GM08714 (cell line): ENCODE results near the gene OCIAD1.

Source experiments
- H3K4me3 ChIP-seq: fragments of 200-500 bp; sonication (Bioruptor generic); 2 replicates; pipeline ENCODE4 v1.5.1; 2014; ENCODE audit warnings: mild to moderate bottlenecking, low read length, inconsistent platforms
- ZNF274 ChIP-seq: IDR thresholded peaks from 2 replicates; pipeline ENCODE4 v1.6.1; 2012; ENCODE audit warnings: mild to moderate bottlenecking, low read depth, low read length

Gene OCIAD1

DNA sequence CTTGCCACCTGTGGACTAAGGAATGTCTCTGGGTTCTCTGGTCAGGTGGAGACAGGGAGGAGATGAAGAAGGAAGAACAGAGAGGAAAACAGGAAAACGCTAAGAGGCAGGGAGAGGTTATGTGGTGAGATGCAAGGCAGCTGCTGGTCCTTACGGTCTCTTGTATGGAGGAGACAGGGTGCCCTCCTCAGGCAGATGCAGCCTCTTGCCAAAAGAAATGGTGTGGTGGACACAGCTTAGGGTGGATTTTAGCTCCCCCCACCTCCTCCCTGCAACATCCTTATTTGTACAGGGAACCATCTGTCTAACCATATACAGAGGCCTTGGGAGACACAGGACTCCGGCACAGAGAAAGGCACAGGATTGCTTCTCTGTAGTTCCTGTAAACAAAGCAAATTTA is 66.0 kb downstream of the OCIAD1 start:
- TF ChIP-seq ZNF274 = no peak
- H3K4me3 ChIP-seq = no peak overlapping the region

DNA sequence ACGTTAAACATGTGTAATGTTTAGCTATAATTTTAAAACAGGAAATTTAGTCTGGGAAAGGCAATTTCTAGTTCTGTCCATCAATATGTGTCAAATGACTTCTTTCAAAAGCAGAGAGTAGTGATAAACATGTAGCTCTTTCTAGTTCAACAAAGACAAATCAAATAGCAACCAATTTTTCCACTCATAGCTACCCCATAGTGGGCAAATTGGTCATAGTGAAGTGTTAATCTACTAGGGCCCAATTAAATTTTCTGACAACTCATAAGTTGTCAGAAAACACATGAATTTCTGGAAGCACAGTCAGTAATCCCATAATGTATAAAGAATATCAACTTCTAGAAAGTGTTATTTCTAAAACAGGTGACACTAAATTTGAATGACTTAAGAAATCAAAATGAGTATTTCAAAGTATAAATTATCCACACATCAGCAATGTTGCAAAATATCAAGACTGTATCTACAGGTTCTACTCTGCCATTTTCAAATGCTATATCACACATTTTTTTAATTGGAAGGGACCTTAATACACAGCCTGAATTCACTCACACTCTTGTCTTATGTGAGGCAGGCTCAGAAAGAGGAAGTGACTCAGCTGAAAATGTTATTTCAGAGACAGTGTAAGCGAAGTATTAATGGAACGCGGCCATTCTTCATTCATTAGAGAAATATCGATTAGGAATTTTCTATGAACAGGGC is 68.0 kb downstream of the OCIAD1 start:
- no peak for TF ChIP-seq ZNF274
- H3K4me3 ChIP-seq = no peak overlapping the region

DNA sequence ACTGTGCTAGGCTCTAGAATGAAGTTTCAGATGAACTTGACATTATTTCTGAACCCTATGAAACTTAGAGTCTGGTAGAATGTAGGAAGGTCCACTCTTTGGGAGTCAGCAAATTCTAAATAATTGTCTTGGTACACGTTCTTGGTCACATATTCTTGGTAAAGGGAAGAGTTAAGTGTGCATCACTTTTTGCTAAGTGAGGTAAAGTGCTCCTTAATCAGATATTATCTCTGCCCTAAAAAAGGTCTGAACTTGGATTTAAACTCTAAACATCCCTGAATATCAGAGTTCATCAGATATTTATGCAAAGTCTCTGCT is 68.5 kb downstream of the OCIAD1 start:
- H3K4me3 ChIP-seq = no peak overlapping the region
- TF ChIP-seq ZNF274 = no peak

DNA sequence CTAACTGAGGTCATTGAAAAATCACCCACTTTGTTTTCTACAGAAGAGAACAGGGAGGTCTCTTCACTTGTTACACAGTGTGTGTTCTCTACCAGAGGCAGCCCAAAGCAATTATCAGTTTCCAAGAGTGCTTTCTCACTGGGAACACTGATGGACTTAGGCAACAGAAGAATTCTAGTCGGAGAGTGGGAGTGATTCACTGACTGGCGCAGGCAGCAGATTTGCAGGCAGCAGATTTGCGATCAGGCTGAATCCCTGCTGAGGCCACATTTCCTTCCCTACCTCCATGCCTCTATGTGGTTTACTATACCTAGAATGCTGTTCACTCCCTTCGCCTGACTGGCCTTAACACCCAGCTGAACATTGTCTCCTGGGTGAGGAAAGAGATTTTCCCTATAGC is 69.1 kb downstream of the OCIAD1 start:
- TF ChIP-seq ZNF274 = no peak
- H3K4me3 ChIP-seq = no peak overlapping the region

DNA sequence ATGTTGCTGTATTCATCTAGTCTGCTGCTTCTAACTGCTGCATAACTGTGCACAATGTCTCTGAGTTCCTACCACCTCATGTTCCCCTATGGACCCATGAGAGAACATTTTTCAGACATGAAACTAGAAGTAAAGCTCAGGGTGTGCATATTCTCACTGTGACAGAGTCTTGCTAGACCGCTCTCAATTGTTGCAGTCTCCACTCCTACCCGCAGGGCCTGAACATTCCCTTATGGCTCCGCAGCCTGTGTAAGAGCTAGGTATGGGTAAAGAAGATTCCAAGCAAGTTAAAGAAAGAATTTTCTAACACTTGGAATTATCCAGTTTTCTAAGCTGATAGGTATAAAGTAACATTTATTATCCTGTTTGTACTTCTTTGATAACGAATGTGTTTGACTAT is 70.3 kb downstream of the OCIAD1 start:
- TF ChIP-seq ZNF274 = no peak
- H3K4me3 ChIP-seq = no peak overlapping the region

DNA sequence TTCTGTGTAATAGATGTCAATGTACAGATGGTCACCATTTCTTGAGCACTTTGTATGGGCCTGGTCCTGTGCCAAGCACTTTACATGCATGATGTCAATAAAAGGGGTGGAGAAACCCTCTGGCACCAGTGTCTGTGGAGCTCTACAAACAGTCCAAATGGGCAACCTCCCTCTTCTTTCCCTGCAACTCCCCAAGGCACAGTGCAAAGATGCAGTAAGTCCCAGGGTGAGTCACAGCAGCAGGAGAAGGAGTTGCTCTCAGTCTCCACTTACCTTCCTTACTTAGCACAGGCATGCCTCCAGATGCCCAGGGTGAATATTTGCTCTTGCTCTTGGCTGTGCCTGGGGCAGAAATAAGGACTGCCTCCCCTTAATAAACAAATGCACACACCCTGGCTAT is 71.4 kb downstream of the OCIAD1 start:
- H3K4me3 ChIP-seq = no peak overlapping the region
- TF ChIP-seq ZNF274 = no peak

DNA sequence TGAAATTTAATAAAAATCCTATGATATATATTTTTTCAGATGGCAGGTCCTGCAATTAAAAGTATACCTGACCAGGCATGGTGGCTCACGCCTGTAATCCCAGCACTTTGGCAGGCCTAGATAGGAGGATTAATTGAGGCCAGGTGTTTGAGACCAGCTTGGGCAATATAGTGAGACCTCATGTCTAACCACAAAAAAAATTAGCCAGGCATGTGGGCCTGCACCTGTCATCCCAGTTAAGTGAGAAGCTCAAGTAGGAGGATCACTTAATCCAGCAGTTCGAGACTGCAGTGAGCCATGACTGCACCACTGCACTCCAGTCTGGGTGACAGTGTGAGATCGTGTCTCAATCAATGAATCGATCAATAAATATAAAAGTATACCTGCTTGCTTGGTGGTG is 73.2 kb downstream of the OCIAD1 start:
- no peak overlapping the region for H3K4me3 ChIP-seq
- no peak for TF ChIP-seq ZNF274

DNA sequence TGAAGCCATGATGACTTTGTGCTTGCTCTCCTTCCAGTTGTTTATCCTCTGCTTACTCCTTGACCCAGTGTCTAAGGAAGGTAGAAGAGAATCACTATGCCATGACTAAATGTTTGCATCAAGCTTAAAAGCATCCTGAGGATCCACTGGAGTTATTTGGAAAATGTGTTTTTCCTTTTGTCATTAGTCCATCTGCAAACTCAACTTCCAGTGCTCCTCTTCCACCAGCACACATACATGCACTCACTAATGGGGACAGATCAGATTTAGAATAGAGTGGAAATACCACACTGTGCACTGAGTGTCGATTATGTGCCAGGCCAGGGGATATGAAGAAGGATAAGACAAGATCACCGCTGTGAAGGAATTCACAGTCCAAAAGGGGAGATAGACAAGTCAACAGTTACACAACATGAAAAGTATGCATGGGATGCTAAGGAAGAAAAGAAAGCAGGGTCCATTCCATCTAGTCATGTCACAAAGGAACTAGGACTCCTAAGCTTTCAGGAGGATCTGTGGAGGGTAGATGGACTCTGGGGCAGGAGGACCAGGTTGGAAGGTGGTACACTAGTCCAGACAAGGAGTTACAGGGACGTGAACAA is 73.8 kb downstream of the OCIAD1 start:
- TF ChIP-seq ZNF274 = no peak
- H3K4me3 ChIP-seq = no peak overlapping the region

DNA sequence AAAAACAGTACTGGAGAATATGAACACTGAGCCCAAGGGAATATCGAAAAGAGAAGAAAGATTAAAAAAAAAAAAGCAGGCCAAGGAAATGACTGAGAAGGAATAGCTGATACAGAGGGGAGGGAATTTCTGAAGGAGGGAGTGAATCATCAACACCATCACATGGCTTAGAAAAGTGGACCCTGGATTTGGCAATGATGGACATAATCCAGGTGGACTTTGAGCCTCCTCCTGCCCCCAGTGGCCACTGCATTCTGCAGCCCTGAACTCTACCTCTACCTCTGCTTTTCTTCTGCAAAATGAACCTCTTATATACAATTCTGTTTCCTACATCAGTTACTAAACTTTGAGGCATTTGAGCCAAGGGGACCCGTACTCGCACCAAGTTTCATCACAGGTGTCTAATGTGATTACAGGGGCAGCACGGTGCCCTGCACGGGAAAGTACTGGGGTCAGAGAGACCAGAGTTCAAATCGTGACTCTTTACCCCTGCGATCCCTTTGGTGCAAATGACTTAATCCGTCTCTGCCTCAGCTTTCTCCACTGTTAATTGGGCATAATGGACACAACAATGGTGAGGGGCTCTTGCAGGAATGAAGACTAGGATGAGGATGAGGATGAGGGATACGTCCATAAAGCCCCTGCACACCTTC is 74.6 kb downstream of the OCIAD1 start:
- peak overlapping the region; percentile 71 for H3K4me3 ChIP-seq
- no peak for TF ChIP-seq ZNF274

DNA sequence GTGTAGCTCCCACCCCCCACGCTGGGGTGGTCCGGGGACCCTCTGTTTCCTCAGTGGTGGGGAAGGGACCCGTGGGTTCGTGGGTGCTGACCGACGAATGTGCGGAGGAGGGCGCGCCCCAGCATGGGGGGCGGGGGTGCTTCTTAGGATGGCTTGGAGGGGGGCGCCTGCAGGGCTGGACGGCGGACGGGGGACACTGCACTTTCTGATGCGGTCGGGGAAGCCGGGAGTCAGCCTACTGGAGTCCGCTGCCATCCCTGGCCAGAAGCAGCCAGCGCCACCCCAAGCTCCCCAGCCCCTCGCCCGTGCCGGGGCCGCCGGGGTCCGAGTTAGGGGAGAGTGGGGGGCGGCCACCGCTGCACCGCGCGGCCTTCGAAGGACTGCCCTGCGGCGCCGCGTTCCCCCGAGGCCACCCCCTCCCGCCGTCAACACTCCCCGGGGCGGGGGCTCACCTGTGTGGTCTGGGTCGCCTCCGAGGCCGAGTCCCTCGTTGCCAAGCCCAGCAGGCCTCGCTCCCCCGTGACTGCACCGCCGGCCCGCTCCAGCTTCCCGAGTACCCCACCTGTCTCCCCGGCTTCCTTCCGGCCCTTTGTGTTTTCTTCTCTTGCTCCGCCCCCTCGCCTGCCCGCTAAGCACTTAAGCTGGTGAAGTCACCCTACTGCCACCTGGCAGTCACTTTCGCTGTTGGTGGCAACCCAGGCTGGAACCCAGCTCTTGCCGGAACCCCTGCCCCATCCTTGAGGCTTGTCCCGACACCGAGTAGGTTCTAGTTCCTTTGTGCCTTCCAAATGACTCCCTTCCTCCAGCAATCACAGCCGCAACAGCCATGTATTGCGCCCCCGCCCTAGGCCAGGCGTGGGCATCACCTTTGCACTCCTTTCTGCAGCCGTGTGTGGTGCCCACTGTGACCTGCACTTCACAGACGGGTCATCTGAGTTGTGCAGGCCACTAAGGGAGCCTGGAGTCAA is 75.6 kb downstream of the OCIAD1 start, which contains the start of gene OCIAD2:
TSS of gene OCIAD2 (minus strand) at position 569 of the 968 bp plus-strand sequence. CDS start 2,225 bp downstream, outside the sequence.
- H3K4me3 ChIP-seq = peak within 1 kb of the TSS; percentile 71
- TF ChIP-seq ZNF274 = no peak

DNA sequence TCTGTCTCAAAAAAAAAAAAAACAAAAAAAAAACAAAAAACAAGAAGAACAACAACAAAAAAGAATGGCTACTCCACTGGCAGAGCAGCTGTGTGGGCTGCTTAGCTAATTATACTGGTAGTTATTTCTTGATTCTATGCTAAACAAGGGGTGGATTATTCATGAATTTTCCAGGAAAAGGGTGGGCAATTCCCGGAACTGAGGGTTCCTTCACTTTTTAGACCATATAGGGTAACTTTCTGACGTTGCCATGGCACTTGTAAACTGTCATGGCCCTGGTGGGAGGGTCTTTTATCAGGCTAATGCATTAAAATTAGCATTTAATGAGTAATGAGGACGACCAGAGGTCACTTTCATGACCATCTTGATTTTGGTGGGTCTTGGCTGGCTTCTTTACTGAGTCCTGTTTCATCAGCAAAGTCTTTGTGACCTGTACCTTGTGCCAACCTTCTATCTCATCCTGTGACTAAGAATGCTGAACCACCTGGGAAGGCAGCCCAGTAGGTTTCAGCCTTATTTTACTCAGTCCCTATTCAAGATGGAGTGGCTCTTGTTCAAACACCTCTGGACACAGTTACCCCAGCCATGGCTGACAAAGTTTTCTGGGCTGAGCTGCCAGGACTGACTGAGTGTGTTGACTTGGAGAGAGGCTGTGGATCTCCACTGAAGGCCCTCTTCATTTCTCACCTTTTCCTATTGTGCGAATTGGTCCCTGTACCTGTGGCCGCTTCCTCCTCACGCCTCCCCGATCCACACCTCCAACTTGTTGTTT is 77.0 kb downstream of the OCIAD1 start:
- no peak for TF ChIP-seq ZNF274
- no peak overlapping the region for H3K4me3 ChIP-seq

DNA sequence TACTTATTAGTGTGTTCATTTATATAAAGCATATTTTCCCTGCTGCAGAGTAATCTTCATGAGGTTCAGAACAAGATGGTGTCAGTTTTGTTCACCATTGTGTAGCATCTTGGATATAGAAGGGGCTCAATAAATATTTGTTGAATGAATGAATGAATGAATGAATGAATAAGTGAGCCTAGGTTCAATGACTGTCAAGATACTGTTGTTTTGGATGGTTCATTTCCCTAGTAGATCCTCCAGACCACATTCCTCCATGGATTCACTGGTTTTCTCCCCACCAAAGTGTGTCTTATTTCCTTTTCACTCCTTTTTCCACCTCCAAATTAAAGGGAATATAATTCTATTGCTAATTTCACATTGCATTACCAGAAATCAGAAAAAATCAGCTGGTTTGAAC is 77.8 kb downstream of the OCIAD1 start:
- H3K4me3 ChIP-seq = no peak overlapping the region
- no peak for TF ChIP-seq ZNF274

DNA sequence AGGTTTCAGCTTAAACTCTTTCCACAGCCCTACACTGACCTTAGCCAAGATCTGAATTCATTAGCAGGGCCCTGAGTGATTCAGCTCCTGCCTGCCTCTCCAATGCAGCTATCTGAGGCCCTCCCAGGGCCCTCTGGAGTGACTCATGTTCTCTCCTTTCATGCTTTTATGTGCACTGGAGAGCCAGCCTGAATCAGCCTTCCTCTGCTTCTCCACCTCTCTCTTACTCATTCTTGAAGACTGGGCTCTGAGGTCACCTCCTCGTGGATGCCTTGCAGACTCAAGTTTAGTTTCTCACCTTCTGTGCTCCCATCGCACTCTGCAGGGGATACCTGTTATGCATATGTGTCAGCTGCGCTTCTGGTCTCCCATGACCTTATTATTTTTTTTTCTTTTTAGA is 78.8 kb downstream of the OCIAD1 start:
- TF ChIP-seq ZNF274 = no peak
- no peak overlapping the region for H3K4me3 ChIP-seq

DNA sequence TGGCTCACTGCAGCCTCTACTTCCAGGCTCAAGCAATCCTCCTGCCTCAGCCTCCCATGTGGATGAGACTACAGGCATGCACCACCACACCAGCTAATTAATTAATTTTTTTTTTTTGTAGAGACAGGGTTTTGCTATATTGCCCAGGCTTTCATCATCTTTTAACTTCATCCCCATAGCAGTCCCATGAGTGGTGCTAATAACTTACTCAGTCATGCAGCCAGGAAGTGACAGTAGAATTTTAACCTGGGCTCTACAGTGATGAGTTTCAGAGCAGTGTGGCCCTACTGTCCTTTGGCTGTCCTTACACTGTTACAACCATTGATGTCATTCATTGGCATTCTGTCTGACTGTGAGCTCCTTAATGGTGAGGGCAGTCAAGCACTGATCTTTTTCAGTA is 79.6 kb downstream of the OCIAD1 start:
- no peak overlapping the region for H3K4me3 ChIP-seq
- no peak for TF ChIP-seq ZNF274
